PC-9 (cell line): ENCODE measurements around the gene ACRV1. TPM values are rescaled to one million over a fixed set of nuclear protein-coding genes. Genes with fewer than 3 reads are reported as not detected.

Experiments
- BruUV-seq: library from RNA; stranded (reverse); fragments of 400-500 nt; replicated peaks from 2 replicates; lab custom pipeline; 2021; lab: Mats Ljungman, UMichigan
- CTCF ChIA-PET: fragments of 300-600 bp; sonication (Branson Sonifier 250); formaldehyde crosslinking; loops from one replicate; lab custom pipeline; 2022; ENCODE audit warnings: antibody characterized with exemption; lab: Charles Lee
- POLR2A ChIA-PET: fragments of 300-600 bp; sonication (Branson Sonifier 250); formaldehyde crosslinking; loops from one replicate; lab custom pipeline; 2022; ENCODE audit warnings: antibody characterized with exemption; ENCODE audit not compliant: unreplicated experiment; lab: Charles Lee
- DNase-seq, 2 experiments: peaks; one replicate each; pipeline versions ENCODE4 v3.0.0 to v3.0.0-alpha.2; 2015 to 2022; ENCODE audit warnings: mixed read lengths in 1 of 2
- H2AFZ ChIP-seq: fragments of 200-600 bp; sonication (generic); 2 replicates; pipeline ENCODE4 v1.8.1; 2017; ENCODE audit warnings: antibody characterized with exemption
- H3F3A ChIP-seq: fragments of 200-600 bp; sonication (generic); 2 replicates; pipeline ENCODE4 v1.8.1; 2017; ENCODE audit warnings: antibody characterized with exemption, mild to moderate bottlenecking, low read depth; ENCODE audit not compliant: insufficient read depth
- H3K27ac ChIP-seq: fragments of 200-600 bp; sonication (generic); 2 replicates; pipeline ENCODE4 v1.6.1; 2016; ENCODE audit warnings: mixed run types
- H3K27me3 ChIP-seq: fragments of 200-600 bp; sonication (generic); 2 replicates; pipeline ENCODE4 v1.6.1; 2016; ENCODE audit warnings: low read depth, mixed run types; ENCODE audit not compliant: insufficient read depth
- H3K36me3 ChIP-seq: fragments of 200-600 bp; sonication (generic); 2 replicates; pipeline ENCODE4 v1.6.1; 2016; ENCODE audit warnings: low read depth, mixed run types
- H3K4me1 ChIP-seq: fragments of 200-600 bp; sonication (generic); replicated peaks from 2 replicates; pipeline ENCODE4 v1.6.1; 2016; ENCODE audit warnings: mixed run types; ENCODE audit not compliant: insufficient read depth
- H3K4me2 ChIP-seq: fragments of 200-600 bp; sonication (generic); 2 replicates; pipeline ENCODE4 v1.6.1; 2017; ENCODE audit warnings: mixed run types
- H3K4me3 ChIP-seq: fragments of 200-600 bp; sonication (generic); 2 replicates; pipeline ENCODE4 v1.6.1; 2016; ENCODE audit warnings: mixed run types
- H3K79me2 ChIP-seq: fragments of 200-600 bp; sonication (generic); 2 replicates; pipeline ENCODE4 v1.6.1; 2017; ENCODE audit warnings: low read depth, mixed run types
- H3K9me2 ChIP-seq: fragments of 200-600 bp; sonication (generic); 2 replicates; pipeline ENCODE4 v1.8.1; 2017; ENCODE audit warnings: mild to moderate bottlenecking; ENCODE audit not compliant: insufficient read depth
- H3K9me3 ChIP-seq: fragments of 200-600 bp; sonication (generic); 2 replicates; pipeline ENCODE4 v1.8.1; 2016; ENCODE audit warnings: low read depth; ENCODE audit not compliant: insufficient read depth
- H4K20me1 ChIP-seq: fragments of 200-600 bp; sonication (generic); 2 replicates; pipeline ENCODE4 v1.8.1; 2017; ENCODE audit not compliant: insufficient read depth
- EZH2 ChIP-seq: fragments of 200-600 bp; sonication (generic); IDR thresholded peaks from 2 replicates; pipeline ENCODE4 v1.8.0; 2017; ENCODE audit warnings: antibody characterized with exemption, low read depth
- intact Hi-C: fragments of 100-400 bp; cut with micrococcal nuclease; formaldehyde crosslinking; loops from one replicate; pipeline ENCODE4 v1.10.0; 2022; ENCODE audit not compliant: unreplicated experiment
- total RNA-seq: library from RNA; stranded (reverse); gene quantifications from 2 replicates; pipeline ENCODE4 v1.2.3, GENCODE V29; 2021
- TF ChIP-seq, protein P1 (sequence below): fragments of 200-600 bp; sonication (generic); conservative IDR thresholded peaks from 2 replicates; pipeline ENCODE4 v1.6.1; 2017; ENCODE audit warnings: mixed run types, antibody characterized with exemption, mild to moderate bottlenecking, moderate library complexity

ACRV1 gene
- total RNA-seq, 1 experiment from 2014 or later = not detected

DNA sequence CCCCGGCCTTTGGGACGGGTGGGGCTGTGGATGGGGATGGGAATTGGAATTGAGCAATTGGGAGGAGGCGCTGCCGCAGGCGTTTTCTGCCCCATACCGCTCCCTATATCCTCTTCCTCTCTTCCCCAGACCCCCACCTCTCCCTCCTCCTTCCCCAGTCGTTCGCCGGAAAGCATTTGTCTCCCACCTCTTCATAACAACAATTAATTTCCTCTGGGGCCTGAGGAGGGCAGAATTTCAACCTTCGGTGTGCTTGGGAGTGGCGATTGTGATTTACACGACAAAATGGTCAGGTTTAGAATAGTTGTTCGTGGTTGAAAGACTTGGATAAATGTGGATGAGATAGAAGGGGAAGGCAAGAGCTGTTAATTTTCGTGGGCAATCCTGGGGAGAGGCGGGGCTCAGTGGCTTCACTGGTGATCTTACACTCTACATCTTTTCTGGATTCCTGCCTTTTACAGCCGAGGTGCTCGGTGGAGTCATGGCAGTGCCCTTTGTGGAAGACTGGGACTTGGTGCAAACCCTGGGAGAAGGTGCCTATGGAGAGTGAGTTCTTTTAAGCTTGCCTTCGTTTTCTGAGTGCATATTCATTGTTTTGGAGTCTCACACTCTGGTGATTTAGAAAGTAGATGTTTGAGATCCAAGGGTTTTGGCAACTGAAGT lies 54.2 kb downstream of the ACRV1 start:
- CTCF ChIA-PET = no interaction called here
- POLR2A ChIA-PET = interaction anchor here (0.6 to 0.7 kb wide), 3 partner anchors 34 to 659 kb away, joined by 4 to 8 read pairs (median 7); partner anchors contain the start of gene STT3A
- H3K4me1 ChIP-seq = peaks cover 15% of the 10 kb centered on the region
- no peak for TF ChIP-seq EZH2
- TF ChIP-seq, protein P1, sequence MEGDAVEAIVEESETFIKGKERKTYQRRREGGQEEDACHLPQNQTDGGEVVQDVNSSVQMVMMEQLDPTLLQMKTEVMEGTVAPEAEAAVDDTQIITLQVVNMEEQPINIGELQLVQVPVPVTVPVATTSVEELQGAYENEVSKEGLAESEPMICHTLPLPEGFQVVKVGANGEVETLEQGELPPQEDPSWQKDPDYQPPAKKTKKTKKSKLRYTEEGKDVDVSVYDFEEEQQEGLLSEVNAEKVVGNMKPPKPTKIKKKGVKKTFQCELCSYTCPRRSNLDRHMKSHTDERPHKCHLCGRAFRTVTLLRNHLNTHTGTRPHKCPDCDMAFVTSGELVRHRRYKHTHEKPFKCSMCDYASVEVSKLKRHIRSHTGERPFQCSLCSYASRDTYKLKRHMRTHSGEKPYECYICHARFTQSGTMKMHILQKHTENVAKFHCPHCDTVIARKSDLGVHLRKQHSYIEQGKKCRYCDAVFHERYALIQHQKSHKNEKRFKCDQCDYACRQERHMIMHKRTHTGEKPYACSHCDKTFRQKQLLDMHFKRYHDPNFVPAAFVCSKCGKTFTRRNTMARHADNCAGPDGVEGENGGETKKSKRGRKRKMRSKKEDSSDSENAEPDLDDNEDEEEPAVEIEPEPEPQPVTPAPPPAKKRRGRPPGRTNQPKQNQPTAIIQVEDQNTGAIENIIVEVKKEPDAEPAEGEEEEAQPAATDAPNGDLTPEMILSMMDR = peak; percentile 57
- peak overlapping the region; percentile 77 for H3K27ac ChIP-seq
- no peaks in the 10 kb centered on the region for H3K9me2 ChIP-seq
- H3K9me3 ChIP-seq = no peaks in the 10 kb centered on the region
- peak overlapping the region; percentile 88 for H3K4me2 ChIP-seq
- no peaks in the 10 kb centered on the region for H4K20me1 ChIP-seq
- H2AFZ ChIP-seq = peak overlapping the region; percentile 90
- intact Hi-C loops = loop anchor here (5.0 kb wide), 1 partner anchor 261 kb away; the partner anchor contains the start of gene HYLS1
- H3K4me3 ChIP-seq = peak overlapping the region; percentile 71
- H3K36me3 ChIP-seq = peaks cover 19% of the 10 kb centered on the region
- H3K27me3 ChIP-seq = no peaks in the 10 kb centered on the region
- BruUV-seq = TSS peak; percentile 50
- H3K79me2 ChIP-seq = peaks cover 13% of the 10 kb centered on the region
- H3F3A ChIP-seq = peaks cover 24% of the 10 kb centered on the region
- peak in 1 of 2 experiments; percentile 38 for DNase-seq

DNA sequence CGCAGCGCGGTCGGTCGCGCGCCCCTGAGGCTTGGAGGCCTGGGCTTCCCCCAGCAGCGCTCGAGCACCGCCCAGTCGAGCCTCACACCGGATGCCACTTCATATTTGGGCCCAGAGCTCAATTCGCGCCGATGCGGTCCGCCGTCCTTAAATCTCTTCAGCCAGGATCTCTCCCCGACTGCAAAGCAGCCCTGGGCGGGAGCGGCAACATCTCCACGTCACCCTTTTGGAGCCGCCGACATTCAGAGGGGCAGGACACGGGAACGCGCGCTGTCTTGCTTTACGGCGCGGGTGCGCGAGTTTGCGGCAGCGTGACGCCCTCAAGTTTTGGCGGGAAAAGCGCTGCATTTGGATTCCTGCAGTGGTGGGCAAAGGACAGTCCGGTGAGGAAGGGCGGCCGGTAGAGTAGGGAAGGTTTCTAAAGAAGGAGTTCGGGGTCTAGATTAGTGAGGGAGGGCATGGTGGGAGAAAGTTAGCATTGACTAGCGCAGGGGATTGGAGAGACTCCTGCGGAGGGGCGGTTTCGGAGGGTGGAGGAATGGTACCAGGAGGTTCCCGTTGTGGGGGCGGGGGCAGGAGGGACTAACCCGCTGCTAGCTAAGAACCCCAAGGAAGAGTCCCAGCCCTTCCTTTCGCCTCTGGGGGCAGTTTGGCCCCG lies 54.9 kb downstream of the ACRV1 start:
- no peaks in the 10 kb centered on the region for H3K9me3 ChIP-seq
- peak overlapping the region; percentile 88 for H3K4me2 ChIP-seq
- H3K27ac ChIP-seq = peak overlapping the region; percentile 77
- DNase-seq = peak; percentile 82 to 88
- peaks cover 24% of the 10 kb centered on the region for H3K36me3 ChIP-seq
- TF ChIP-seq EZH2 = no peak
- TF ChIP-seq, protein P1 = no peak
- CTCF ChIA-PET = no interaction called here
- H4K20me1 ChIP-seq = no peaks in the 10 kb centered on the region
- no TSS peak for BruUV-seq
- peak overlapping the region; percentile 71 for H3K4me3 ChIP-seq
- H2AFZ ChIP-seq = peak overlapping the region; percentile 90
- no peaks in the 10 kb centered on the region for H3K9me2 ChIP-seq
- peaks cover 28% of the 10 kb centered on the region for H3F3A ChIP-seq
- peaks cover 15% of the 10 kb centered on the region for H3K4me1 ChIP-seq
- intact Hi-C loops = loop anchor here (1.0 to 5.0 kb wide), 3 partner anchors 33 to 262 kb away; partner anchors contain the start of genes EI24, HYLS1 and STT3A
- peaks cover 13% of the 10 kb centered on the region for H3K79me2 ChIP-seq
- H3K27me3 ChIP-seq = no peaks in the 10 kb centered on the region
- POLR2A ChIA-PET = interaction anchor here (0.6 to 1.0 kb wide), 4 partner anchors 33 to 659 kb away, joined by 3 to 8 read pairs (median 4); partner anchors contain the start of gene STT3A

DNA sequence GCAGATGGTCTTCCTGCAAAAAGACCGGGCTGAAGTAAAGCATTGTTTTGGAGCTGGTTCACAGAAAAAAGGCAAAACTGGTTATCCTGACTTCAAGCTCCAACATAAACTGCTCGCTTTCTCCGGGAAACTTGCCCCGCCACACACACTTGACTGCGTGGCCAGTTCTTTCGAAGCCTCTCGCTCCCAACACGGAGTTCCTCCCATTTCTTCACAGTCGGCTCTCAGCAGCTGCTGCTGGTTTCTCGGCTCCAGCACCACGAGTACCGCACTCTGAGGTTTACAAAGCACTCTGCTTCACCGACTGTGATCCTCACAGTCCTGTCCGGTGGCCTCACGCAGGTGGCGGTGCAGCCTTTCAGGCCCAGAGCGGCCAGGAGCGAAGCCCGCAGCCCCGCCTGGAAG lies 55.4 kb downstream of the ACRV1 start:
- ChIA-PET POLR2A (interaction anchor here (0.7 to 1.0 kb wide), 2 partner anchors 268 to 542 kb away, joined by 3 to 4 read pairs; no protein-coding TSS in a partner anchor), CTCF (no interaction called here)
- peaks cover 13% of the 10 kb centered on the region for H3K79me2 ChIP-seq
- peak overlapping the region; percentile 77 for H3K27ac ChIP-seq
- no peak for TF ChIP-seq EZH2
- TF ChIP-seq, protein P1 = no peak
- intact Hi-C loops = loop anchor here (1.0 to 5.0 kb wide), 3 partner anchors 33 to 262 kb away; partner anchors contain the start of genes EI24, HYLS1 and STT3A
- TSS peak; percentile 91 for BruUV-seq
- no peaks in the 10 kb centered on the region for H4K20me1 ChIP-seq
- peaks cover 28% of the 10 kb centered on the region for H3F3A ChIP-seq
- peak overlapping the region; percentile 71 for H3K4me3 ChIP-seq
- no peaks in the 10 kb centered on the region for H3K9me2 ChIP-seq
- H3K4me2 ChIP-seq = peak overlapping the region; percentile 88
- H2AFZ ChIP-seq = peak overlapping the region; percentile 90
- no peak for DNase-seq
- no peaks in the 10 kb centered on the region for H3K9me3 ChIP-seq
- H3K27me3 ChIP-seq = no peaks in the 10 kb centered on the region
- H3K36me3 ChIP-seq = peaks cover 29% of the 10 kb centered on the region
- H3K4me1 ChIP-seq = peaks cover 15% of the 10 kb centered on the region
